ENCODE measurements around the gene TXNIP. TPM values are rescaled to one million over a fixed set of nuclear protein-coding genes. Genes with fewer than 3 reads are reported as not detected.
A peak's percentile ranks its signal among the peaks of the same experiment; 100 is the strongest.

TXNIP gene
- total and polyA plus RNA-seq, 2 donors: 336 to 1,022 TPM

DNA sequence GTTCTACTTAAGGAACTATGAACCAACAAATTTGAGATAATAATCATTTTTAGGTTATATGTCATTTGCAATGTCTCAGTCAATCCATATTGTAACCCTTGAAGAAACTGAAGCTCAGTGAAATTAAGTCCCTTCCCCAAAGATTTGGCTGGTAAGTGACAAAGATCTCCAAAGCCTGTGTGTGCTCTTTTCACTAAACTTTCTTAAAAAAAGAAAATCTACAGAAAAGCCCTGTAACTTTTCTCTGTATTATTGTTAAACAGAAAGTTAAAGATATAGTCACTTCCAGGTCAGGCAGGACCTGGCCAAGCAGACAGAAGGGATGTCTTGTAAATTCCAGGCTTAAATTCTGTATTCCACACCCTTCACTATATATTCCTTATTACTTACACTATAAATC, 40.0 kb downstream of the TXNIP start:
- Histone ChIP-seq H3K4me1 (ENCODE audit: control insufficient read depth in 2 of 2, insufficient read depth in 2 of 2, low read length in 2 of 2) (peaks cover 27 to 34% of the 10 kb centered on the region in 2 donors), H3K27me3 (ENCODE audit: control insufficient read depth in 2 of 2, insufficient read depth in 1 of 2, low read length in 1 of 2) (peaks cover 0 to 18% of the 10 kb centered on the region in 2 donors), H3K9me3 (ENCODE audit: control insufficient read depth in 2 of 2, insufficient read depth in 1 of 2, low read length in 1 of 2) (peaks cover 0 to 3% of the 10 kb centered on the region in 2 donors), H3K27ac (ENCODE audit: low read depth in 1 of 2, low read length in 1 of 2) (peak overlapping the region in 1 of 2 donors; percentile 85), H3K36me3 (ENCODE audit: control insufficient read depth in 2 of 2, insufficient read depth in 2 of 2, low read length in 1 of 2) (no peaks in the 10 kb centered on the region), H3K4me3 (ENCODE audit: low read length in 2 of 2) (peak overlapping the region; percentile 70 to 95)
- DNase-seq (ENCODE audit: low read depth in 6 of 9, low spot score in 9 of 9): no peak

DNA sequence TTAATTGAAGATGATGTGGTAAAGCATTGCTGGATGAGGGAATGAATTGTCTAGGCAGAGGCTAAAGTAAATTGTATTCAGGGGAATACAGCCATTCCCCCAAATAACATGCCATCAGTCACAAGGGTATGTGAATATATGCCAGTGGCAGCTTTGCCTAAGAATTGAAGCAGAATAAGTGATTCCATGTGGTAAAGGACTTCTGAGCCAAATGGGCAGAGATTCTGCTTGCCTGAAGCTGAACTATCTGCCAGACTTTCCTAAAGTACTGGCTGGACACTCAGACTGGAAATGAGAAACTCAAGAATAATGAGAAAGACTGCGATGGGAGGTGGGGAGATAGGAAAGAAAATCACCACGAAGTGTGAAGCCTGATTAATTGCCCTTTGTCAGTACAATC, 40.9 kb downstream of the TXNIP start:
- H3K27me3 ChIP-seq (ENCODE audit: control insufficient read depth in 2 of 2, insufficient read depth in 1 of 2, low read length in 1 of 2): peaks cover 0 to 9% of the 10 kb centered on the region in 2 donors

DNA sequence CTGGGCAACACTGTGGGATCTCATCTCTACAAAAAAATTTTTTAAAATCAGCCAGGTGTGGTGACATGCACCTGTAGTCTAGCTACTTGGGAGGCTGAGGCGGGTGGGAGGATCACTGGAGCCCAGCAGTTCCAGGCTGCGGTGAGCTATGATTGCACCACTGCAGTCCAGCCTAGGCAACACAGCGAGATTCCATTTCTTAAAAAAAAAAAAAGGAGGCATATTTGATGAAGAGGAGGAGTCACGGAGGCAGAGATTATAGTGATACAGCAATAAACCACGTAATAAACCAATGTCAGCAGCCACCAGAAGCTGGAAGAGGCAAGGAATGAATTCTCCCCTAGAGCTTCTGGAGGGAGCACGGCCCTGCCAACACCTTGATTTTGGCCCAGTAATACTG, 42.5 kb downstream of the TXNIP start:
- WGBS: 95% methylated on average over 6 of the region's 6 CpGs
- Histone ChIP-seq H3K4me1 (ENCODE audit: control insufficient read depth in 2 of 2, insufficient read depth in 2 of 2, low read length in 2 of 2) (peaks cover 12 to 21% of the 10 kb centered on the region in 2 donors), H3K36me3 (ENCODE audit: control insufficient read depth in 2 of 2, insufficient read depth in 2 of 2, low read length in 1 of 2) (peaks cover 4 to 9% of the 10 kb centered on the region in 2 donors)

More for the DNA sequence above, 40.9 kb downstream of the TXNIP start:
- Histone ChIP-seq H3K9me3 (ENCODE audit: control insufficient read depth in 2 of 2, insufficient read depth in 1 of 2, low read length in 1 of 2) (peaks cover 0 to under 1% of the 10 kb centered on the region in 2 donors), H3K36me3 (ENCODE audit: control insufficient read depth in 2 of 2, insufficient read depth in 2 of 2, low read length in 1 of 2) (peaks cover 0 to 3% of the 10 kb centered on the region in 2 donors), H3K4me1 (ENCODE audit: control insufficient read depth in 2 of 2, insufficient read depth in 2 of 2, low read length in 2 of 2) (peaks cover 24 to 27% of the 10 kb centered on the region in 2 donors), H3K4me3 (ENCODE audit: low read length in 2 of 2) (no peak overlapping the region), H3K27ac (ENCODE audit: low read depth in 1 of 2, low read length in 1 of 2) (no peak overlapping the region)
- 68% methylated on average over 2 of the region's 2 CpGs for WGBS
- DNase-seq (ENCODE audit: low read depth in 6 of 9, low spot score in 9 of 9): no peak

DNA sequence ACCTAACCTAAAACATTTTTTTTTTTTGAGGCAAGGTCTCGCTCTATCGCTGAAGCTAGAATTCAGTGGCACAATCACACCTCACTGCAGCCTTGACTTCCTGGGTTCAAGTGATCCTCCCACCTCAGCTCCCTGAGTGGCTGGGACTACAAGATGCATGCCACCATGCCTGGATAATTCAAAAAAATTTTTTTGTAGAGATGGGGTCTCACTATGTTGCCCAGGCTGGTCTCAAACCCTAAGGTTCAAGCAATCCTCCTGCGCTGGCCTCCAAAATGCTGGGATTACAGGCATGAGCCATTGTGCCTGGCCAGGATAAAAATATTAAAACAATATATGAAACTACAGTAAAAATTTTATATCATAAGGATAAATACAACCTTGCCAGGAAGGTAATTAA, 43.5 kb downstream of the TXNIP start:
- 99% methylated on average over 3 of the region's 3 CpGs for WGBS
- no peak for DNase-seq (ENCODE audit: low read depth in 6 of 9, low spot score in 9 of 9)
- peaks cover 9 to 16% of the 10 kb centered on the region in 2 donors for H3K4me1 ChIP-seq (ENCODE audit: control insufficient read depth in 2 of 2, insufficient read depth in 2 of 2, low read length in 2 of 2)
- no peaks in the 10 kb centered on the region for H3K27me3 ChIP-seq (ENCODE audit: control insufficient read depth in 2 of 2, insufficient read depth in 1 of 2, low read length in 1 of 2)
- no peaks in the 10 kb centered on the region for H3K9me3 ChIP-seq (ENCODE audit: control insufficient read depth in 2 of 2, insufficient read depth in 1 of 2, low read length in 1 of 2)
- no peak overlapping the region for H3K27ac ChIP-seq (ENCODE audit: low read depth in 1 of 2, low read length in 1 of 2)
- peaks cover 4 to 9% of the 10 kb centered on the region in 2 donors for H3K36me3 ChIP-seq (ENCODE audit: control insufficient read depth in 2 of 2, insufficient read depth in 2 of 2, low read length in 1 of 2)
- no peak overlapping the region for H3K4me3 ChIP-seq (ENCODE audit: low read length in 2 of 2)

More for the DNA sequence above, 42.5 kb downstream of the TXNIP start:
- Histone ChIP-seq H3K9me3 (ENCODE audit: control insufficient read depth in 2 of 2, insufficient read depth in 1 of 2, low read length in 1 of 2) (no peaks in the 10 kb centered on the region), H3K27ac (ENCODE audit: low read depth in 1 of 2, low read length in 1 of 2) (no peak overlapping the region), H3K4me3 (ENCODE audit: low read length in 2 of 2) (no peak overlapping the region), H3K27me3 (ENCODE audit: control insufficient read depth in 2 of 2, insufficient read depth in 1 of 2, low read length in 1 of 2) (no peaks in the 10 kb centered on the region)
- no peak for DNase-seq (ENCODE audit: low read depth in 6 of 9, low spot score in 9 of 9)

DNA sequence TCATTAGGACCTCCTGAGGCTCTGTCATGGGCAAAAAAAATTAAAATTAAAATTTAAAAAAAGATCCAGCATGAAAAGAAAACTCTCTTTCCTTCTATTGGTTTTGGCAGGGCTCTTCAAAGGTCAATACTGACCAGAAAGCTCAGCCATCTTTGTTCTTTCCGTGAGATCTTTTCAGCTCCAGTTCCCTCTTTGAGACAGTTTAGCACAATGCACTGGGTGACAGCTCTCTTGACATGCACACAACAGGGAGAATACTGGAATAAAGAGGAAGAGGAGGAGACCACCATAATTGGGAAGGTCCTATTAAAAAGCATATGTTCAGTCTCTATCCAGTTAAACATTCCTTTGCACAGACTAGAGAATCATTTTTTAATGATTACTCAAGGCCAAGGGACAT, 44.9 kb downstream of the TXNIP start:
- no peaks in the 10 kb centered on the region for H3K9me3 ChIP-seq (ENCODE audit: control insufficient read depth in 2 of 2, insufficient read depth in 1 of 2, low read length in 1 of 2)
- no peak for DNase-seq (ENCODE audit: low read depth in 6 of 9, low spot score in 9 of 9)
- no peak overlapping the region for H3K4me3 ChIP-seq (ENCODE audit: low read length in 2 of 2)
- WGBS: 100% methylated on average over 1 of the region's 1 CpG
- H3K4me1 ChIP-seq (ENCODE audit: control insufficient read depth in 2 of 2, insufficient read depth in 2 of 2, low read length in 2 of 2): peaks cover 7 to 11% of the 10 kb centered on the region in 2 donors
- H3K36me3 ChIP-seq (ENCODE audit: control insufficient read depth in 2 of 2, insufficient read depth in 2 of 2, low read length in 1 of 2): peaks cover 7 to 9% of the 10 kb centered on the region in 2 donors
- H3K27me3 ChIP-seq (ENCODE audit: control insufficient read depth in 2 of 2, insufficient read depth in 1 of 2, low read length in 1 of 2): no peaks in the 10 kb centered on the region
- H3K27ac ChIP-seq (ENCODE audit: low read depth in 1 of 2, low read length in 1 of 2): no peak overlapping the region

DNA sequence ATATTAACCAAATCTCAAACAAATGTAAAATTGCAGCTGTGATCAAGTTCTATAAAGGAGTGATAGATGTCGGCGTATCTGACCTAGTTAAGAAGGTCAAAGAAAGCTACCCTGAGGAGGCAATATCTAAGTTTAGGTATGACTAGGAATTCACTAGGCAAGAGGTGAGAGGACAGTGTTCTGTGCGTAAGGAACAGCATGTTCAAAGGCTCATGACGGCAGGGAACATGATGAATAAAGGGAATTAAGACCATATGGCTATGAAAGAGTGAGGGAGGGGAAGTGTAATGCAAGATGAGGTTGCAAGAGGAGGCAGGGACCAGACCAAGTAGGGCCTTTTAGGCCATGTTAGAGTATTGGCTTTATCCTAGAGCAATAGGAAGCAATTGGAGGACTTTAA, 47.2 kb downstream of the TXNIP start:
- no peak overlapping the region for H3K27ac ChIP-seq (ENCODE audit: low read depth in 1 of 2, low read length in 1 of 2)
- H3K36me3 ChIP-seq (ENCODE audit: control insufficient read depth in 2 of 2, insufficient read depth in 2 of 2, low read length in 1 of 2): peaks cover 7 to 12% of the 10 kb centered on the region in 2 donors
- 98% methylated on average over 4 of the region's 4 CpGs for WGBS
- no peak for DNase-seq (ENCODE audit: low read depth in 6 of 9, low spot score in 9 of 9)
- no peak overlapping the region for H3K4me3 ChIP-seq (ENCODE audit: low read length in 2 of 2)
- no peaks in the 10 kb centered on the region for H3K4me1 ChIP-seq (ENCODE audit: control insufficient read depth in 2 of 2, insufficient read depth in 2 of 2, low read length in 2 of 2)
- no peaks in the 10 kb centered on the region for H3K27me3 ChIP-seq (ENCODE audit: control insufficient read depth in 2 of 2, insufficient read depth in 1 of 2, low read length in 1 of 2)
- H3K9me3 ChIP-seq (ENCODE audit: control insufficient read depth in 2 of 2, insufficient read depth in 1 of 2, low read length in 1 of 2): no peaks in the 10 kb centered on the region

DNA sequence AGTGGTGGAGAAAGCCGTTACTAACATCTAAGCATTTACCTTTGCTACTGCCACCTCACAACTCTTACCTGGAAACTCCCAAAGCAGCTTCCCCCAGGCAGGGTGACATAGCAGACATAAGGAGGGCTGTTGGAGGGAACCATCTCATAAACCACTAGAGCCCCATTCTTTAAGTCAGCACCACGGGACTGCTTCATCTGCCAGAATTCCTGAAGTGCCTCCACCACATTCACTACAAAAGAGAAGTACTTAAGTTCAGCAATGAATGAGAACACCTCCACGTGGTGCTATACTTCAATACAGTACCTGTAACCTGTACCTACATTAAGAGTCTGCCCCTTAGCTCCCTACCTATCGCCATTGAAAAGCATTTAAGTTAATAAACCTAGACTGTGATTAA, 48.8 kb downstream of the TXNIP start:
- no peaks in the 10 kb centered on the region for H3K27me3 ChIP-seq (ENCODE audit: control insufficient read depth in 2 of 2, insufficient read depth in 1 of 2, low read length in 1 of 2)
- no peaks in the 10 kb centered on the region for H3K4me1 ChIP-seq (ENCODE audit: control insufficient read depth in 2 of 2, insufficient read depth in 2 of 2, low read length in 2 of 2)
- no peak overlapping the region for H3K4me3 ChIP-seq (ENCODE audit: low read length in 2 of 2)
- 98% methylated on average over 4 of the region's 4 CpGs for WGBS
- H3K36me3 ChIP-seq (ENCODE audit: control insufficient read depth in 2 of 2, insufficient read depth in 2 of 2, low read length in 1 of 2): peaks cover 13 to 25% of the 10 kb centered on the region in 2 donors
- no peaks in the 10 kb centered on the region for H3K9me3 ChIP-seq (ENCODE audit: control insufficient read depth in 2 of 2, insufficient read depth in 1 of 2, low read length in 1 of 2)
- no peak for DNase-seq (ENCODE audit: low read depth in 6 of 9, low spot score in 9 of 9)
- H3K27ac ChIP-seq (ENCODE audit: low read depth in 1 of 2, low read length in 1 of 2): no peak overlapping the region

DNA sequence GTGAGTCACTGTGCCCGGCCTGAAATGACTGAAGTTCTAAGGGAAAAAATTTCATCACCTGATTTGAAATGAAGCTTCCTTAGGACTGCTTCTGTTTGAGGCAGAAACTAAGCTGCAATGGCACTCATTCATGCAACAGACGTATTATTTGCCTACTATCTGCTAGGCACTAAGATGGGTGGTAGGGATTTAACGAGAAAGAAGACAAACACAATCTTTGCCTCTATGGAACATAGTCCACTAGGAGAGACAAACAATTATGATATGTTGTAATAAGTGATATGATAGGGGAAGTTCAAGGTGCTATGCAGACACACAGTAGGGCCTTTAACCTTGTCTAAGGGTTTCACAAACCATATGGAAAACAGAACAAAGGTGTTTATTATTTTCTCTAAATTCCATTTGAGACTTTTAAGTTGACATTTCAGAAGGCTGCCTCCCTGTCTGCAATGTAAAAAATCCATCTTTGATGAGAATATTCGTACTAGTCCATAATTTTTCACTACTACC, 49.8 kb downstream of the TXNIP start:
- H3K9me3 ChIP-seq (ENCODE audit: control insufficient read depth in 2 of 2, insufficient read depth in 1 of 2, low read length in 1 of 2): no peaks in the 10 kb centered on the region
- DNase-seq (ENCODE audit: low read depth in 6 of 9, low spot score in 9 of 9): no peak
- WGBS: 97% methylated on average over 4 of the region's 4 CpGs
- no peak overlapping the region for H3K4me3 ChIP-seq (ENCODE audit: low read length in 2 of 2)
- no peaks in the 10 kb centered on the region for H3K27me3 ChIP-seq (ENCODE audit: control insufficient read depth in 2 of 2, insufficient read depth in 1 of 2, low read length in 1 of 2)
- no peak overlapping the region for H3K27ac ChIP-seq (ENCODE audit: low read depth in 1 of 2, low read length in 1 of 2)
- H3K36me3 ChIP-seq (ENCODE audit: control insufficient read depth in 2 of 2, insufficient read depth in 2 of 2, low read length in 1 of 2): peaks cover 16 to 27% of the 10 kb centered on the region in 2 donors
- no peaks in the 10 kb centered on the region for H3K4me1 ChIP-seq (ENCODE audit: control insufficient read depth in 2 of 2, insufficient read depth in 2 of 2, low read length in 2 of 2)

DNA sequence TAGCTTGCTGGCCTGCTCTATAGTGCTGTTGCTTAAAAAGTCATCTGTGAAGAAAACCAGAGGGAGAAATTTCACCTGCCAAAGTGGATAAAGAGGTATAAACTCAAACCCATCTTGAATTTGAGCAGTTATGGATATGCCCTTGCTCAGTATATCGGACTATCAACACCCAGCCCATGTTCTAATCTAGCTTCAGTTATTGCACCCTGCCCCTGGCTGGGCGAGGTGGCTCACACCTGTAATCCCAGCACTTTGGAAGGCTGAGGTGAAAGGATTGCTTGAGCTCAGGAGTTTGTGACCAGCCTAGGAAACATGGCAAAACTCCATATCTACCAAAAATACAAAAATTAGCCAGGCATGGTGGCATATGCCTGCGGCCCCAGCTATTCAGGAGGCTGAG, 51.8 kb downstream of the TXNIP start:
- Histone ChIP-seq H3K9me3 (ENCODE audit: control insufficient read depth in 2 of 2, insufficient read depth in 1 of 2, low read length in 1 of 2) (no peaks in the 10 kb centered on the region), H3K27me3 (ENCODE audit: control insufficient read depth in 2 of 2, insufficient read depth in 1 of 2, low read length in 1 of 2) (no peaks in the 10 kb centered on the region), H3K36me3 (ENCODE audit: control insufficient read depth in 2 of 2, insufficient read depth in 2 of 2, low read length in 1 of 2) (peaks cover 16 to 24% of the 10 kb centered on the region in 2 donors), H3K4me1 (ENCODE audit: control insufficient read depth in 2 of 2, insufficient read depth in 2 of 2, low read length in 2 of 2) (no peaks in the 10 kb centered on the region), H3K4me3 (ENCODE audit: low read length in 2 of 2) (no peak overlapping the region), H3K27ac (ENCODE audit: low read depth in 1 of 2, low read length in 1 of 2) (no peak overlapping the region)
- WGBS: 79% methylated on average over 3 of the region's 3 CpGs
- DNase-seq (ENCODE audit: low read depth in 6 of 9, low spot score in 9 of 9): no peak

All from thymus (tissue), 11 donors.